ENCODE results near the gene CTXN1.

The CTXN1 gene

DNA sequence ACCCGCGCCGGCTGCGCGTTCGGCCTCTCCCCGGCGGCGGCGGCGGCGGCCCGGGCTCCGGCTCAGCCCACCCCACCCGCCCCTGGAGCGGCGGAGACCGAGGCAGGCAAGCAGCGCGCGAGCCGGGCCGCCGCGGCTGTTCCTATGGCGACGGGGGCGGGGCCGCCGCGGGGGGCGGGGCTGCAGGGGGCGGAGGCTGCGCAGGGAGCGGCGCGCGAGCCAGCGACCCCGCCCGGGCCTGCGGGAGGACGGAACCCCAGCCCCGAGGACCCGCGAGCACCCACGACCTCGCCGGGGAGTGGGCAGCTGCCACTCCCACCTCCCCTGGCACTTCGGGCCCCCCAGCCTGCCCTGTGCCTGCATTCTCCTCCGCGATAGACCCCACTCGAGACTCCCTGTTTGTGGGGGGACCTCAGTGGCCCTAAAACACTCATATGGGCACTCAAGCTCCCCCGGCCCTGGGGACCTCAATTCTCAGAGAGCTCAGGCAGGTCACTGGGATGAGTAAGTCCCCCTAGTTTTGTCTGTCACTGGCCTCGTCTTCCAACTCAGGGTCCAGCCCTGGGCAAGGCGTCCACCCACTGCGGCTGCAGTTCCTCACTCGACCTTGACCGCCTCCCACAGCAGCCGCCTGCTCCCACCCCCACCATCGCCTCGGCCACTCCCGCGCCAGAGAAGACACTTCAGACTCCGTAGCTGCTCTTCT is at the start of gene CTXN1:
CTXN1 (minus strand) TSS at position 115 of the 706 bp plus-strand sequence. CDS start 597 bp downstream, outside the sequence.
- peak; percentile 72 for DNase-seq (ENCODE audit: low read depth)
- TF ChIP-seq, protein P1, sequence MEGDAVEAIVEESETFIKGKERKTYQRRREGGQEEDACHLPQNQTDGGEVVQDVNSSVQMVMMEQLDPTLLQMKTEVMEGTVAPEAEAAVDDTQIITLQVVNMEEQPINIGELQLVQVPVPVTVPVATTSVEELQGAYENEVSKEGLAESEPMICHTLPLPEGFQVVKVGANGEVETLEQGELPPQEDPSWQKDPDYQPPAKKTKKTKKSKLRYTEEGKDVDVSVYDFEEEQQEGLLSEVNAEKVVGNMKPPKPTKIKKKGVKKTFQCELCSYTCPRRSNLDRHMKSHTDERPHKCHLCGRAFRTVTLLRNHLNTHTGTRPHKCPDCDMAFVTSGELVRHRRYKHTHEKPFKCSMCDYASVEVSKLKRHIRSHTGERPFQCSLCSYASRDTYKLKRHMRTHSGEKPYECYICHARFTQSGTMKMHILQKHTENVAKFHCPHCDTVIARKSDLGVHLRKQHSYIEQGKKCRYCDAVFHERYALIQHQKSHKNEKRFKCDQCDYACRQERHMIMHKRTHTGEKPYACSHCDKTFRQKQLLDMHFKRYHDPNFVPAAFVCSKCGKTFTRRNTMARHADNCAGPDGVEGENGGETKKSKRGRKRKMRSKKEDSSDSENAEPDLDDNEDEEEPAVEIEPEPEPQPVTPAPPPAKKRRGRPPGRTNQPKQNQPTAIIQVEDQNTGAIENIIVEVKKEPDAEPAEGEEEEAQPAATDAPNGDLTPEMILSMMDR (IDR thresholded peaks at IDR 0.05; ENCODE audit: insufficient read depth, low read depth, low read length, missing control alignments) = no peak
- no peak within 1 kb of the TSS; the same call in 1 of the 2 replicates for H3K4me3 ChIP-seq (ENCODE audit: low read depth, low read length)

DNA sequence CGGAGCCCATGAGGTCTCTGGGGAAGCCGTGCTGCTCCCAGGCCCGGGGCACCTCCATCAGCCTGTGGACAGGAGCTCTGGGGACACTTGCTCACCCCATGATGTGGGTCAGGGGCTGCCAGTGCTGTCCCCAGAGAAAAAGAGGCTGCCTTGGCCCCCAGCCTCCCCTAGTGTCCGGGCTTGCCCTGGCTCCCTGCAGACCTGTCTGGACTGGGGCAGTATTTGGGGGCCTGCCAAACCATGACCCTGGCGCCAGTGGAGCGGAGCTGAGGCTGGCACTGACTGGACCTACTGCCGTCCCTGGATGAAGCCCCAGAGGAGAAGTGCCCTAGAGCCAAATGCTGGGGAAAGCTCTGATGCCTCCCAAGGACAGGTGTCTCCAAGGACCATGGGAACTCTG is 49.1 kb upstream of the CTXN1 start:
- H3K4me3 ChIP-seq (ENCODE audit: low read depth, low read length) = no peak overlapping the region
- TF ChIP-seq, protein P1 (IDR thresholded peaks at IDR 0.05; ENCODE audit: insufficient read depth, low read depth, low read length, missing control alignments) = no peak
- DNase-seq (ENCODE audit: low read depth) = no peak

DNA sequence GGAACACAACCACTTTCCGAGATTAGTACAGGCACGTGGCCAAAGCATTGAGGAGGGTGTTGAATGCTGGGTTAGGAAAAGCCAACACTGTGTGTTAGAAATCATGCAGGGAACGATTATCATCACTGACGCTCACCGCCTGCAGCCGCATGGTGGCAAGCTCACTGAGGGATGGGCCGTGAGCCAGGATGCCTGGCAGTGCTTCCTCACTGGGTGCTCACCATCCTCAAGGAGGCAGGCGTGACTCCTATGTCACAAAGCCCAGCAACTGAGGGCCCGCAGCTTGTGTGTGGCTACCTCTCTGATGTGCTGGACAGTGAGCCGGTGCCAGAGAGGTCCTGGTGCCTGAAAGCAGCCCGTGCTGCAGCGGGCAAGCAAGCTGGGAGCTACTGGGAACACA is 47.9 kb upstream of the CTXN1 start:
- DNase-seq (ENCODE audit: low read depth) = no peak
- no peak overlapping the region for H3K4me3 ChIP-seq (ENCODE audit: low read depth, low read length)
- TF ChIP-seq, protein P1 (IDR thresholded peaks at IDR 0.05; ENCODE audit: insufficient read depth, low read depth, low read length, missing control alignments) = no peak

DNA sequence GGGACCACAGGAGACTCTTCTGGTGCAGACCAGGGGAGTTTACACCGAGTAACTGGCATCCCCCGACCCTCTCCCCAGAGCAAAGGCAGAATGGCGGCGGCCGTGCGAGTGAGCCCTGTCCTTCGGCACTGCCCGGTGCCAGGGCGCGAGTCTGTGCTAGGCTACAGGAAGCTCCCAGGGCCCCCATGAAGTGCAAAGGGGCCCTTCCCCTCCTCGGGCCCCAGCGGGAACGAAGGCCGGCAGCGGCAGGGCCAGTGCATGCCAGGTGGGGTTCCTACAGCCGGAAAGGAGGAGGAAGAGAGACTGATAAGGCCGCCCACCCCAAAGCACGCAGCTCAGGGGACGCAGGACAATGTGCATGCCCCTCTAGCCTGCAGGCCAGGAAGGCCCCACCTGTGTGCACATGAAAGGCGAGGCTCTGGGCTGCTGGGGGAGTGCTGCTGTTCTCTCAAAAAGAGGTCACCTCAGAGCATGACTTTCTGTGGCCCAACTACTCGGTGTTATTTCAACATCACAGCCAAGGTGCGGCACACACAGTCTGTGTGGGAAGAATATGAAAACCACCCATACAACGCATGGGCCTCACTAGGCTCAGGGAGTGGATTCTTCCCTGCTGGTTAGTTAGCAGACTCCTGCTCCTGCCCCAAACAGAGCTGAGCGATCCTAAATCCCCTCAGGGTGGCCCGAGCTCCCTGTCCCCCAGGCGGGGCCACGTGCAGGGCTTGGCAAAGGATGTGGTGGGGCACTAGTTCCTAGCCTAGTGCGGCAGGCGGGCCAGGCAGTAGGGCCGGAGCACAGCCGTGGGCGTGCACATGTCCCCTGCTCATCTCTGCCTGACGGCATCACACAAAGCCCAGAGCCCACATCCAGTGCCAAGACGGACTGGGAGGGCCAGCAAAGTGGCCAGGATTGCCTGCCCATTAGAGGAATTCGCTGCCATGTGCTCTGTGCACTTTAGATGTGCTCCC is 45.9 kb upstream of the CTXN1 start:
- TF ChIP-seq, protein P1 (IDR thresholded peaks at IDR 0.05; ENCODE audit: insufficient read depth, low read depth, low read length, missing control alignments) = no peak
- no peak for DNase-seq (ENCODE audit: low read depth)
- no peak overlapping the region for H3K4me3 ChIP-seq (ENCODE audit: low read depth, low read length)

DNA sequence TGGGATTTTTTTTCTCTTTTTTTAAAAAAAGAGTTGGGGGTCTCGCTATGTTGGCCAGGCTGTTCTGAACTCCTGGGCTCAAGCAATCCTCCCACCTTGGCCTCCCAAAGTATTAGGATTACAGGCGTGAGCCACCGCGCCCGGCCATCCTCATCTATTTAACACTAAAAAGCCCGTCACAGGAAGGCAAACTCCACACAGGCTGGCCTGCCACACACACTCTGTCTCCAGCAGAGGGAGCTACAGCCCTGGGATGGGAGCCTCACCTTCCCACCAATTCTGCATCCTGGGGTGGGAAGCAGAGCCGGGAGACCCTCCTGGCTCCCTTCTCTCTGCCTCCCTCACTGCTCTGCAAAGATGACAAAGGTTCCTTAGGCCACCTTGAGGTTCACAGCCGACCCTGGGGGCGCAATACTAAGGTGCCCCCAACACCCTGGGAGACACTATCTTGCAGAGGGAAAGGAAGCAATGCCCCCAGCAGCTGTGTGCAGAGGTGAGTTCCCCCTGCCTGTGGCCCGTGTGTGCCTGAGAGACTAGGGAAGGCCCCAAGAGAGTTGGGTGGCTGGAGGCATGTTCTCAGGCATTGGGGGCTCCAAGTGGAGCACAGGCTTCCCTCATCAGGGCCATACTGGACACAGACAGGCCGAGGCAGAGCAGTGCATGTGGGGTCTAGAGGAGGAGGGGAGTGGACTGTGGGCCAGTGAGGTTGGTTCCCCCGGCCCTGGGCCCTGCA is 44.9 kb upstream of the CTXN1 start:
- TF ChIP-seq, protein P1 (IDR thresholded peaks at IDR 0.05; ENCODE audit: insufficient read depth, low read depth, low read length, missing control alignments) = peak; percentile 79
- peak; percentile 42 for DNase-seq (ENCODE audit: low read depth)
- H3K4me3 ChIP-seq (ENCODE audit: low read depth, low read length) = no peak overlapping the region

DNA sequence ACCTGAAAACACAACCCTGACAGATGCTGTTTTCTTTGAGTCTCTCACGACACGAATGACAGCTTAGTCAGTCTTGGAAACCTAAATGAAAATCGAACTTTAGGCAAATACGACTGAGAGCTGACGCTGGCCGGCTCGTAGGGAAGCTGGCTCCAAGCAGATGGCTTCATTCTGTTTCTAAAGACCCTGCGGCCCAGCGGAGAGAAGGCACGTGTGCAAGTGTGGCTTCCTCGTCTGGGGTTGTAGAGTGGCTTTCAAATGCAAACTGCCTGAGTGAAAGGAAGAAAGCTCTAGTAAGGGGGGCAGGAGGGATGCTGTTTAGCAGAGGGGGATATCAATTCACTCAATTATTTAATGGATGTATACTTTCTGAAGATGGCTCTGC is 43.6 kb upstream of the CTXN1 start:
- TF ChIP-seq, protein P1 (IDR thresholded peaks at IDR 0.05; ENCODE audit: insufficient read depth, low read depth, low read length, missing control alignments) = no peak

More for the DNA sequence above, 43.6 kb upstream of the CTXN1 start:
- no peak overlapping the region for H3K4me3 ChIP-seq (ENCODE audit: low read depth, low read length)
- DNase-seq (ENCODE audit: low read depth) = no peak

All from GM12865 (cell line).